CD4-positive, alpha-beta T cell treated with Interleukin-17A for 1 hour (primary cell): ENCODE measurements around the gene ESR2.
"Not testable (repeated sequence)": the region's sequence is repeated elsewhere in the genome, so short reads cannot be mapped to it uniquely, and the experiment has no call there.

Experiments
- DNase-seq: peaks from one replicate; pipeline ENCODE4 v3.0.0-alpha.2; 2020

Gene ESR2

GRCh38 chr14:64195199-64195598, 99.0 kb downstream of the ESR2 start:
- peak; percentile 60 for DNase-seq

- DNase-seq = no peak
These were observed 99.8 kb downstream of the ESR2 start for GRCh38 chr14:64194404-64194803.

GRCh38 chr14:64193821-64194220, 100.3 kb downstream of the ESR2 start:
- DNase-seq = no peak

- DNase-seq = no peak
These were observed 102.4 kb downstream of the ESR2 start for GRCh38 chr14:64191756-64192155.

- DNase-seq = no peak
These were observed 103.1 kb downstream of the ESR2 start for GRCh38 chr14:64190974-64191502.

- no peak for DNase-seq
These were observed 106.8 kb downstream of the ESR2 start for GRCh38 chr14:64187331-64187730.

- no peak for DNase-seq
These were observed 107.7 kb downstream of the ESR2 start for GRCh38 chr14:64186231-64187129.

- no peak for DNase-seq
These were observed 109.0 kb downstream of the ESR2 start for GRCh38 chr14:64185184-64185583.

GRCh38 chr14:64184103-64184729, 110.0 kb downstream of the ESR2 start:
- no peak for DNase-seq

GRCh38 chr14:64182908-64183307, 111.3 kb downstream of the ESR2 start:
- not testable (repeated sequence) for DNase-seq

- DNase-seq = no peak
These were observed 115.4 kb downstream of the ESR2 start for GRCh38 chr14:64178814-64179213.

- DNase-seq = no peak
These were observed 117.8 kb downstream of the ESR2 start for GRCh38 chr14:64176330-64176729.

- DNase-seq = no peak
These were observed 119.0 kb downstream of the ESR2 start for GRCh38 chr14:64174922-64175782.

GRCh38 chr14:64170181-64170580, 124.0 kb downstream of the ESR2 start:
- DNase-seq = no peak

- DNase-seq = no peak
These were observed 134.6 kb downstream of the ESR2 start for GRCh38 chr14:64159588-64159987.

- DNase-seq = no peak
These were observed 135.6 kb downstream of the ESR2 start for GRCh38 chr14:64158608-64159007.

GRCh38 chr14:64149921-64150320, 144.2 kb downstream of the ESR2 start:
- DNase-seq = no peak

GRCh38 chr14:64147126-64147790, 146.9 kb downstream of the ESR2 start:
- no peak for DNase-seq

- no peak for DNase-seq
These were observed 156.4 kb downstream of the ESR2 start for GRCh38 chr14:64137657-64138290.

- DNase-seq = no peak
These were observed 167.6 kb downstream of the ESR2 start for GRCh38 chr14:64126548-64126947.

- DNase-seq = no peak
These were observed 168.9 kb downstream of the ESR2 start for GRCh38 chr14:64125270-64125669.

GRCh38 chr14:64123241-64123822, 170.8 kb downstream of the ESR2 start:
- no peak for DNase-seq
